WI38 (cell line): ENCODE measurements around the gene DOK6.
"Not testable (repeated sequence)": the region's sequence is repeated elsewhere in the genome, so short reads cannot be mapped to it uniquely, and the experiment has no call there.

Source experiments
- H3K4me3 ChIP-seq: 2 replicates; pipeline ENCODE4 v1.5.1; 2011; ENCODE audit warnings: low read depth, mild to moderate bottlenecking, control low read depth, low read length
- CTCF ChIP-seq: IDR thresholded peaks from 2 replicates; pipeline ENCODE4 v1.5.1; 2012; ENCODE audit warnings: low read depth, mild to moderate bottlenecking, control low read depth, low read length

DOK6 gene

GRCh38 chr18:69400253-69400975 lies at the start of gene DOK6:
DOK6 (plus strand) TSS chr18:69400888.
- H3K4me3 ChIP-seq = peak within 1 kb of the TSS; percentile 53
- TF ChIP-seq CTCF = no peak

- no peak for TF ChIP-seq CTCF
Observed at GRCh38 chr18:69353023-69353422, 47.7 kb upstream of the DOK6 start.

GRCh38 chr18:69357590-69357989 lies 43.1 kb upstream of the DOK6 start:
- TF ChIP-seq CTCF = no peak
- H3K4me3 ChIP-seq = no peak overlapping the region

More at GRCh38 chr18:69353023-69353422, 47.7 kb upstream of the DOK6 start:
- no peak overlapping the region for H3K4me3 ChIP-seq

GRCh38 chr18:69358212-69358895 lies 42.3 kb upstream of the DOK6 start:
- TF ChIP-seq CTCF = no peak

GRCh38 chr18:69359768-69360167 lies 40.9 kb upstream of the DOK6 start:
- not testable (repeated sequence) for H3K4me3 ChIP-seq

More at GRCh38 chr18:69358212-69358895, 42.3 kb upstream of the DOK6 start:
- H3K4me3 ChIP-seq = no peak overlapping the region

- TF ChIP-seq CTCF = no peak
Observed at GRCh38 chr18:69364930-69365329, 35.8 kb upstream of the DOK6 start.

GRCh38 chr18:69365658-69366057 lies 35.0 kb upstream of the DOK6 start:
- no peak overlapping the region for H3K4me3 ChIP-seq
- no peak for TF ChIP-seq CTCF

More at GRCh38 chr18:69364930-69365329, 35.8 kb upstream of the DOK6 start:
- H3K4me3 ChIP-seq = no peak overlapping the region
